ENCODE data around the gene TMEM161A.
A peak's percentile ranks its signal among the peaks of the same experiment; 100 is the strongest.

TMEM161A gene

GRCh38 chr19:19105365-19106055, 32.8 kb downstream of the TMEM161A start:
- POLR2A ChIA-PET = no interaction called here
- no peak overlapping the region for H3K4me3 ChIP-seq (ENCODE audit: low read depth, low read length)
- H3K9me3 ChIP-seq (ENCODE audit: control insufficient read depth, insufficient read depth, low read depth, low read length) = no peaks in the 10 kb centered on the region

GRCh38 chr19:19103167-19103566, 35.1 kb downstream of the TMEM161A start:
- TF ChIP-seq FEZF1 (tag by site-specific recombination; IDR thresholded peaks at IDR 0.05) (no peak), YY1 (tag by site-specific recombination; IDR thresholded peaks at IDR 0.05) (no peak), KLF16 (tag by site-specific recombination; IDR thresholded peaks at IDR 0.05) (no peak), REPIN1 (tag by site-specific recombination; IDR thresholded peaks at IDR 0.05; ENCODE audit: low read depth) (no peak), ZNF510 (tag by site-specific recombination; IDR thresholded peaks at IDR 0.05; ENCODE audit: insufficient replicate concordance) (no peak), MYNN (tag by site-specific recombination; IDR thresholded peaks at IDR 0.05; ENCODE audit: borderline replicate concordance) (no peak), KLF9 (tag by site-specific recombination; IDR thresholded peaks at IDR 0.05; ENCODE audit: low read depth) (no peak), ZSCAN30 (tag by site-specific recombination; IDR thresholded peaks at IDR 0.05) (no peak), CTCF (tag by site-specific recombination; IDR thresholded peaks at IDR 0.05) (no peak), PATZ1 (tag by site-specific recombination; IDR thresholded peaks at IDR 0.05) (no peak)
- POLR2A ChIA-PET = no interaction called here
- H3K27ac ChIP-seq (ENCODE audit: extremely low read depth, low read depth, low read length) = no peak overlapping the region
- H3K4me1 ChIP-seq (ENCODE audit: control insufficient read depth, insufficient read depth, low read length) = no peaks in the 10 kb centered on the region
- no peak overlapping the region for H3K4me3 ChIP-seq (ENCODE audit: low read depth, low read length)
- no peaks in the 10 kb centered on the region for H3K9me3 ChIP-seq (ENCODE audit: control insufficient read depth, insufficient read depth, low read depth, low read length)
- CTCF ChIA-PET = interaction anchor here (0.6 to 1.0 kb wide), 3 partner anchors 13 to 72 kb away, joined by 3 read pairs; no protein-coding TSS in a partner anchor
- peaks cover 0 to 9% of the 10 kb centered on the region in 2 experiments; a peak in 1 of 3 replicates for H3K36me3 ChIP-seq (ENCODE audit: control insufficient read depth in 2 of 2, insufficient read depth in 1 of 2, low read length in 2 of 2)

More at GRCh38 chr19:19105365-19106055, 32.8 kb downstream of the TMEM161A start:
- TF ChIP-seq ZNF639 (tag by site-specific recombination; IDR thresholded peaks at IDR 0.05) (no peak), ZNF843 (tag by site-specific recombination; IDR thresholded peaks at IDR 0.05) (no peak), ZBTB6 (tag by site-specific recombination; IDR thresholded peaks at IDR 0.05) (no peak), GLI4 (tag by site-specific recombination; IDR thresholded peaks at IDR 0.05) (no peak), ZIC2 (tag by site-specific recombination; IDR thresholded peaks at IDR 0.05) (no peak), ZFHX2 (tag by site-specific recombination; conservative IDR thresholded peaks at IDR 0.05) (peak; percentile 38; the same call in 1 of the 2 replicates), BCL11A (tag by site-specific recombination; IDR thresholded peaks at IDR 0.05; ENCODE audit: low read depth) (no peak), ZSCAN23 (tag by site-specific recombination; IDR thresholded peaks at IDR 0.05) (no peak), MZF1 (tag by site-specific recombination; IDR thresholded peaks at IDR 0.05; ENCODE audit: borderline replicate concordance) (no peak), EGR2 (tag by site-specific recombination; IDR thresholded peaks at IDR 0.05; ENCODE audit: low read depth) (peak; percentile 33; the same call in 1 of the 2 replicates), ZNF292 (tag by site-specific recombination; IDR thresholded peaks at IDR 0.05; ENCODE audit: borderline replicate concordance, low read depth) (no peak), FEZF1 (tag by site-specific recombination; IDR thresholded peaks at IDR 0.05) (no peak), SP3 (tag by site-specific recombination; IDR thresholded peaks at IDR 0.05) (peak; percentile 51; the same call in 1 of the 2 replicates), KLF1 (tag by site-specific recombination; IDR thresholded peaks at IDR 0.05) (0 out of 2 replicates have a peak, but pooled peaks have one; percentile 14), ZNF530 (tag by site-specific recombination; IDR thresholded peaks at IDR 0.05; ENCODE audit: low read depth) (no peak), SP2 (tag by site-specific recombination; IDR thresholded peaks at IDR 0.05) (peak; percentile 42), ZBTB1 (tag by site-specific recombination; IDR thresholded peaks at IDR 0.05) (no peak), ZNF544 (tag by site-specific recombination; IDR thresholded peaks at IDR 0.05) (no peak), ELK4 (IDR thresholded peaks at IDR 0.05; ENCODE audit: borderline replicate concordance, low read depth, low read length) (no peak), GLIS1 (tag by site-specific recombination; IDR thresholded peaks at IDR 0.05) (peak; percentile 49), ZBTB20 (tag by site-specific recombination; IDR thresholded peaks at IDR 0.05) (no peak)
- no peak overlapping the region for H3K27ac ChIP-seq (ENCODE audit: extremely low read depth, low read depth, low read length)
- H3K4me1 ChIP-seq (ENCODE audit: control insufficient read depth, insufficient read depth, low read length) = no peaks in the 10 kb centered on the region
- CTCF ChIA-PET = no interaction called here
- H3K36me3 ChIP-seq (ENCODE audit: control insufficient read depth in 2 of 2, insufficient read depth in 1 of 2, low read length in 2 of 2) = peaks cover 0 to 9% of the 10 kb centered on the region in 2 experiments; a peak in 1 of 3 replicates

All from HEK293 (cell line).